MM.1S (cell line): ENCODE results near the gene KRTAP10-2.

Experiments
- EZH2 ChIP-seq: fragments of 300-600 bp; sonication (generic); optimal IDR thresholded peaks from 2 replicates; pipeline ENCODE3; 2017; ENCODE audit warnings: low read depth, mild to moderate bottlenecking, antibody characterized with exemption, low read length, mixed read lengths
- TF ChIP-seq, protein P1 (sequence below): fragments of 300-600 bp; sonication (generic); IDR thresholded peaks from 2 replicates; pipeline ENCODE4 v1.5.1; 2016; ENCODE audit warnings: antibody characterized with exemption, low read length, mixed read lengths

DNA sequence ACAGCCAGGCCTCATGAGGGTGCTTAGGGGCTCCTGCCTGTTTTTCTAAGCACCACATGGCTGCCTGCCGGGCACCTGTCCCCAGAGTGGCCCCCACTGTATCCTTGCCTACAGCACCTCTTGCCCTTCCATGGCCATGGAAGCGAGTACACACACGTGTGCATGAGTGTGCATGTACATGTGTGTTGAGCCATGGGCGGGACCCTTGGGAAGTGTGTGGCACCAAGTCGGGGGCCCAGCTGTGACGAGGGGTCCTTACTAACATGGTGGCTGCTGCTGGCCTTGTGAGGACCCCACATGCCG, 37.1 kb downstream of the KRTAP10-2 start:
- TF ChIP-seq, protein P1, sequence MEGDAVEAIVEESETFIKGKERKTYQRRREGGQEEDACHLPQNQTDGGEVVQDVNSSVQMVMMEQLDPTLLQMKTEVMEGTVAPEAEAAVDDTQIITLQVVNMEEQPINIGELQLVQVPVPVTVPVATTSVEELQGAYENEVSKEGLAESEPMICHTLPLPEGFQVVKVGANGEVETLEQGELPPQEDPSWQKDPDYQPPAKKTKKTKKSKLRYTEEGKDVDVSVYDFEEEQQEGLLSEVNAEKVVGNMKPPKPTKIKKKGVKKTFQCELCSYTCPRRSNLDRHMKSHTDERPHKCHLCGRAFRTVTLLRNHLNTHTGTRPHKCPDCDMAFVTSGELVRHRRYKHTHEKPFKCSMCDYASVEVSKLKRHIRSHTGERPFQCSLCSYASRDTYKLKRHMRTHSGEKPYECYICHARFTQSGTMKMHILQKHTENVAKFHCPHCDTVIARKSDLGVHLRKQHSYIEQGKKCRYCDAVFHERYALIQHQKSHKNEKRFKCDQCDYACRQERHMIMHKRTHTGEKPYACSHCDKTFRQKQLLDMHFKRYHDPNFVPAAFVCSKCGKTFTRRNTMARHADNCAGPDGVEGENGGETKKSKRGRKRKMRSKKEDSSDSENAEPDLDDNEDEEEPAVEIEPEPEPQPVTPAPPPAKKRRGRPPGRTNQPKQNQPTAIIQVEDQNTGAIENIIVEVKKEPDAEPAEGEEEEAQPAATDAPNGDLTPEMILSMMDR, result no peak
- no peak for TF ChIP-seq EZH2
